Activated CD8-positive, alpha-beta memory T cell treated with anti-CD3 and anti-CD28 coated beads, Interleukin-2, amount 50 U/mL, for 24 hours (primary cell): ENCODE results near the gene JPH4.
"Not testable (repeated sequence)": the region's sequence is repeated elsewhere in the genome, so short reads cannot be mapped to it uniquely, and the experiment has no call there.

ENCODE experiments used
- DNase-seq: peaks from one replicate; pipeline ENCODE4 v3.0.0-alpha.2; 2020; ENCODE audit errors: extremely low read depth

The JPH4 gene

DNA sequence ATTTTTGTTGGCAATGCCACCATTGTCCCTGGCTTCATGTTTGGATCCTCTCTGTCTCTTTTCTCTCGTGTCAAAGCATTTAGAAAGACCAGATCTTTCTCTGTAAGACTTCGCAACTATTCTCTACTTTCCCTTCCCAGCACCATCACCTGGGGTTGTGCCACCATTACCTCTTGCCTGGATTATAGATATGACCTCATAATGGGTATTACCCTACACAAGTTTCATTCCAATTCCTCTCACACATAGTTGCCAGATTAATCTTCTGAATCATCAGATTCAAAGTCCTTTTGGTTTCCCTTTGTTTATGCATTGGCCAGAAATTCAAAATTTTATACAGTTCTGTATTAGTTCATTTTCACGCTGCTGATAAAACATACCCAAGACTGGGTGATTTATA, 30.4 kb upstream of the JPH4 start:
- DNase-seq = no peak

DNA sequence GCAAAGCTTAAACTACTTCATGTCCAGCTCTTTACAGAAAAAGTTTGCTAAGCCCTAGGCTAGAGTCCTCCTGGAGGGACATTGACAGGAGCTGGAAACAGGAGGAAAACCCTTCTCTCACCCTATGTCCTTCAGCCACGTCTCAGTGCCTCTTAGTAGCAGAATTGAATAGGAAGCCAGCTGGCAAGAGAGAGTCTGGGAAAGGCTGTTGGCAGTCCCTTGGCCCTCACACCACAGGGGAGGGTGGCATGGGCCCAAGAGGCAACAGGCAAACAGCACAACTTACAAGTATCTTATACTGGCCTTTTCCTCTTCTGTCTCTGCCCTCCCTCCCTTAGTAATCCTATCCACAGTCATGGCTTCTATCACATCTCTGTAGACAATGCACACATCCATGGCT, 29.9 kb upstream of the JPH4 start:
- DNase-seq = no peak

DNA sequence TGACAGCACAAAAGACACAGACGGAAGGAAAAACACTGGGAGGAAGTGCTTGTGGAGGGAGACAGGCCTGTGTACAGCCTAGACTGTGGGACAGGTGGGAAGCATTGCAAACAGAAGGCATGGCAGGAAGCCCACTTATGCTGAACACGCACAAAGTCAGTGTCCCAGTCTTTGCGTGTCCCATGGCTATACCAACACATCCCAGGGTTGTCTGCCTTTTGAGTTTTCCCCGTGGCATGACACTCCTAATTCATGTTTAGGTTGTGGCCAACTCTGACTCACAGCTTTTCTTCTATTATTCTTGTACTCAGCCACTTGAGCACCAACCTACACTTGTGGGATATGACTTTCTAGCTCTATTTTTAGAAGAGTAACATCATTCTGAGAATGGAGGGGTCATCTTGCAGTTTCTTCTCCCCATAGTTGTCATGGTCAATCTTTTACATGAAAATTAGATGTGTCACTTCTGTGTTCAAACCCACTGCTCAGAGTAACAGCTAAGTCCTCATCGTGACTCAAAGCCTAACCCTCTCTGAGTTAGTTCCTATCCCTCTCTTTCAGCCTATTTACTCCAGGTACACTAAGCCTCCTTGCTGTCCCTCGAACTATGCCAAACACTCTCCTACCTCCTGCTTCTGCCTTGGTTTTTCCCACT, 27.5 kb upstream of the JPH4 start:
- no peak for DNase-seq

DNA sequence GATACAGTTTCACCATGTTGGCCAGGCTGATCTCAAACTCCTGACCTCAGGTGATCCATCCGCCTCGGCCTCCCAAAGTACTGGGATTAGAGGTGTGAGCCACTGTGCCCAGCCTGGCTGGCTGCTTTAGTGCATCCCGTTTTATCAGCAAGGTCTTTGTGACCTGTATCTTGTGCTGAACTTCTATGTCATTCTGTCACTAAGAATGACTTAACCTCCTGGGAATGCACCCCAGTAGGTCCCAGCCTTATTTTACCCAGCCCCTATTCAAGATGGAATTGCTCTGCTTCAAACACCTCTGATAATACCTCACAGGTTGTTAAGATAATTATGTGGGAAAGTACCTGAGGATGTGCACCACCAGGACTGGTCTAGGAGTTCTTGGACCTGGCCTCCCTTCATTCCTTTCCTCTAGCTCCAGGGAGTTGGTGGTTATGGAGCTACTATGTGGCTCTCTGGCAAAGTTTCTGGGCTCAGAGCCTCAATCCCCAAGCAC, 26.1 kb upstream of the JPH4 start:
- no peak for DNase-seq

DNA sequence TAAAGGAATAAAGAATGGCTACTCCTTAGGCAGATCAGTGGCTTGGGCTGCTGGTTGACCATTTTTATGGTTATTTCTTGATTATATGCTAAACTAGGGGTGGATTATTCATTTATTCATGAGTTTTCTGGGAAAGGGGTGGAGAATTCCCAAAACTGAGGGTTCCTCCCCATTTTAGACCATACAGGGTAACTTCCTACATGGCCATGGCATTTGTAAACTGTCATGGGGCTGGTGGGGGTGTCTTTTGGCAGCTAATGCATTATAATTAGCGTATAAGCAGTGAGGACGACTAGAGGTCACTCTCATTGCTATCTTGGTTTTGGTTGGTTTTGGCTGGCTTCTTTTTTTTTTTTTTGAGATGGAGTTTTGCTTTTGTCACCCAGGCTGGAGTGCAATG, 25.6 kb upstream of the JPH4 start:
- no peak for DNase-seq

DNA sequence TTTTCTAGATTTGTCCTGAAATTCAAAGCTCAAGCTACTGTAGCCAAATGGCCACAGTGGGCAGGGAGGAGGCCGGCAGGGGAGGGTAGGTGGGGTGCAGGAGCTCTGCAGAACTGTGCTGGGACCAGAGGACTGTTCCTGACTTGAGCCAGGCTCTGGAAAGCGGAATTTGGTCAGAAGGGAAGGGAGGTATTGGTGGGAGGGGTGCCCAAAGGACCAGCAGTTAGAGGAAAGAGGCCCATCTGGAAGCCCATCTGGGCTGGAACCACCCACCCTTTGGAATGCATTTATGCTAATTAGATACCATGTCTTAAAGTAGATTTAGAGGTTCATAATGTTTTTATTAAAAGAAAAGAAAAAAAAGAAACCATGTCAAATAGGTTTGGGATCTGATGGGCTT, 24.5 kb upstream of the JPH4 start:
- DNase-seq = no peak

DNA sequence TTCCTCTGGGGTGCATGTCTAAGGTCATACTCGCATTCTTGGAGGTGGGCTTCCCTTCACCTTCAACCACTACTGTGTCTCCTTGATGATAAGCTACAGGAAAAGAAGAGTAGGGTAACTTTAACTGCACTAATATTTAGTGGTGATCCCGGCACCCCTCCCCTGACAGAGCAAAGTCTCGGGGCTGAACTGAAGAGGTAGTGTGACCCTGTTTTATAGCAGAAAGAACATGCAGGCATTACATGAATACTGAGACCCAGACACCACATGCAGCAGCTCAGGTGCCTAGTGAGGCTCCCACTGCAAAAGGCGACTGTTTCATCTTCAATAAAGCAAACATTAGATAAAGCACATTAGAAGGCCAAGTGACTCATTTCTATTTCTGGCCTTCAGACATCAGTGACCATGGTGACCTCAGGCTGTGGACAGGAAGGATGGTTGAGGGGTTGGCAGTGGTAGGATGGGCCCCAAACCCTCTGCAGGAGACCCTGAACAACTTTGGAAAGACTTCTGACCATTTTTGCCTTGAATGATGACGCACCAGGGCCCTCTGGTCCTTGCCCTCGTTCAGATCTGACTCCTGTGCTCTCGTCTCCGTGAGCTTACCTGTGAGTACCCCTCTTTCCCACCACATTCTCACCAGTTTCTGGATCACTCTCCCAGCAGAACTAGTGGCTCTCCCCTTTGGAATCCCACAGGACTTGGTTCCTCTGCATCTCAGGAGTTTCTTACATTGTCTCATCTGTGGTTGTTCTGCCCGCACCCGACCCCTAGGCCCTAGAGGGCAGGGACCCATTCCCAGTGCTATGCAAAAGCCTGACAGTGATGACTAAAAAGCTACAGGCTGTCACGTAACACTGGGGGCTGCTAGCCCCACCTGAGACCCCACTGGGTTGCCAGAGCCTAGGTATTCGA, 23.8 kb upstream of the JPH4 start:
- DNase-seq = no peak

DNA sequence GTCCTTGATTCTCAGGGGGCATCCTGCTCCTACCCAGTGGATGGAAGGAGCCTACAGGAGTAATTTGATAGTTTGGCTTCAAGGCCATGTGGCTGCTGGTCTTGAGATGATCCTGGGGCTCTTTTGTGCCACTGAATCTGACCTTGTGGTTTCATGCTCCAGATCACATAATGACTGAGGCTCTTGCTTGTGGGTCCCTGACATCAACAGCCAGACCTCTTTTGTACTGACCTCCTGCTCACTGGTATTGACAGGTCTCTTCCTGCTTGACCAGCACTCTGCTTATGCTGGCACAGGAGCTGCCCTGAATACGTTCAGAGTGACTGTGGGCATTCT, 23.2 kb upstream of the JPH4 start:
- DNase-seq = no peak

DNA sequence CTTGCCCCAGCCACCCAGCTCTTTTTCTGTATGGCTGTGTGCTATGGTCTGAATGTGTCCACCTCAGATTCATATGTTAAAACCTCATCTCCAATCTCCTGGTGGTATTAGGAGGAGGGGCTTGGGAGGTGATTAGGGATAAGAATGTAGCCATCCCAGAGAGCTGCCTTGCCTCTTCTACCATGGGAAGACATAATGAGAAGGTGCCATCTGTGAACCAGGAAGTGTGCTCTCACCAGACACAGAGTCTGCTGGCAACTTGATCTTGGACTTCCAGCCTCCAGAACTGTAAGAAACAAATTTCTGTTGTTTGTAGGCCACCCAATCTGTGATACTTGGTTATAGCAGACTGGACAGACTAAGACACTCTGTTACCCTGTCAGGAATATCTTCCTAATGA, 22.8 kb upstream of the JPH4 start:
- no peak for DNase-seq

DNA sequence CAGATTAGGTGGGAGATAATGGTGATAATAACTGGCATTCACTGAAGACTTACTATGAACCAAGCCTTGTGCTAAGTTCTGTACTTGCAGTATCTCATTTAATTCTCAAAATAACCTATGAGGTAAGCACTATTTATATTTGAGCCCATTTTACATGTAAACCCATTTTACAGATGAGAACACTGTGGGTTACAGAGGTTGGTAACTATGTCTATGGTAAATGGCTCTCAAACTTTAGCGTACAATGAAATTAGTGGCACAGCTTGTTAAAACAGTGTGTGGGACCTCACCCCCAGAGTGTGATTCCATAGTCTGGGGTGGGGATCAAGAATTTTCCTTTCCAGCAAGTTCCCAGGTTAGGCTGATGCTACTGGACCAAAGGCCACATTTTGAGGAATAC, 22.2 kb upstream of the JPH4 start:
- no peak for DNase-seq

DNA sequence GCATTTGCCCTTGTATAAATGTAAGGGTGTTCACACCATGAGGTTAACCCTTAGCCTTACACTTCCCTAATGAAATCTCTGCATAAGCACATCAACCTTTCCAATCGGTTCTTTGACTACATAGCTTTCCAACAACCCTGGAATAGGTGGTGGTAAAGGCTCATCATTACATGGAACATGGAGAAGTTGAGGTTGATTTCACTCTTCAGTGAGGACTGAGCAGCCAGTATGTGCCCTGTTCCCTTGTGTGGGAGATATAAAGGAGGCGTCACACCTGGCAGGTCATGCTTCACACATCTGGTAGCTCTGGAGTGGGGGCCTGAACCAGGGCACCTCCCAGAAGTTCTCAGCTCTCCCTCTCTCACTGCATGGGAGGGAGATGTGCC, 21.7 kb upstream of the JPH4 start:
- DNase-seq = no peak

DNA sequence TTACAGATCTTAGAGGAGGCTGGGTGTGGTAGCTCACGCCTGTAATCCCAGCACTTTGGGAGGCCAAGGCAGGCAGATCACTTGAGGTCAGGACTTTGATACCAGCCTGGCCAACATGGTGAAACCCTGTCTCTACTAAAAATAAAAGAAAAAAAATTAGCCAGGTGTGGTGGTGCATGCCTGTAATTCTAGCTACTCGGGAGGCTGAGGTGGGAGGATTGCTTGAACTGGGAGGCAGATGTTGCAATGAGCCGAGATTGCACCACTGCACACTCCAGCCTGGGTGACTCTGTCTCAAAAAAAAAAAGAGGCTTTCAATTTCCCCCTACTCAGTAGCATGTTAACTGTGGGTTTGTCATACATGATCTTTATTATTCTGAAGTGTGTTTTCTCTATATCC, 15.6 kb upstream of the JPH4 start:
- DNase-seq = not testable (repeated sequence)

DNA sequence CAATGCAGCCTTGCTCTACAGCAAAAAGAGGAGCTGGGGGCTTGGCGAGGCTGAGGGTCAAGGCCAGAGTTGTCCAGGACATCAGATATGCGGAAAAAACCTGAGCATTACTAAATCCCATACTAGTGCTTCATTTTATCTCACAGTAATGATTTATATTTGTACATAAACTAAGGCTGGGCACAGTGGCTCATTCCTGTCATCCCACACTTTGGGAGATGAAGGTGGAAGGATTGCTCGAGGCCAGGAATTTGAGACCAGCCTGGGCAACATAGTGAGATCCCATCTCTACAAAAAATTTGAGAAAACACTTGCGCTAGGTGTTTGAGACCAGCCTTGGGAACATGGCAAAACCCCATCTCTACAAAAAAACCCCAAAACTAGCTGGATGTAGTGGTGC, 11.6 kb upstream of the JPH4 start:
- DNase-seq = no peak

DNA sequence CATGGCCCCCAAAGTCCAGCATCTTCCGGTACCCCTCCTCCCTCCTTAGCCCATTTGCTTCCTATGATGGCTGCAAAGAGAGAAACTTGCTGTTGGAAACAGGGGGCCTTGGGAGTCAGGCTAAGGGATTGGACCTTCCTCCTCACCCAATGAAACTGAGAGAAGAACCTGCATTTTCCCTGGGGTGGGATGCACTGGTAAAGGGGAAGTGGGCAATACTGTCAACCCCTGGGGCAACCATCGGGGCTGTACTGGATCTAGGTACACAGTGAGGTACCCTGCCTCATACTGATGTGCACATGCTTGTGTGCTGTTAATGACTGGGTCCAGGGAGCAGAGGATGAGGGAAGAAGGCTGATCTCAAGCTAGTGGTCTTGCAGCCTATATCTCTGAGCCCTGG, 11.0 kb upstream of the JPH4 start:
- DNase-seq = no peak

DNA sequence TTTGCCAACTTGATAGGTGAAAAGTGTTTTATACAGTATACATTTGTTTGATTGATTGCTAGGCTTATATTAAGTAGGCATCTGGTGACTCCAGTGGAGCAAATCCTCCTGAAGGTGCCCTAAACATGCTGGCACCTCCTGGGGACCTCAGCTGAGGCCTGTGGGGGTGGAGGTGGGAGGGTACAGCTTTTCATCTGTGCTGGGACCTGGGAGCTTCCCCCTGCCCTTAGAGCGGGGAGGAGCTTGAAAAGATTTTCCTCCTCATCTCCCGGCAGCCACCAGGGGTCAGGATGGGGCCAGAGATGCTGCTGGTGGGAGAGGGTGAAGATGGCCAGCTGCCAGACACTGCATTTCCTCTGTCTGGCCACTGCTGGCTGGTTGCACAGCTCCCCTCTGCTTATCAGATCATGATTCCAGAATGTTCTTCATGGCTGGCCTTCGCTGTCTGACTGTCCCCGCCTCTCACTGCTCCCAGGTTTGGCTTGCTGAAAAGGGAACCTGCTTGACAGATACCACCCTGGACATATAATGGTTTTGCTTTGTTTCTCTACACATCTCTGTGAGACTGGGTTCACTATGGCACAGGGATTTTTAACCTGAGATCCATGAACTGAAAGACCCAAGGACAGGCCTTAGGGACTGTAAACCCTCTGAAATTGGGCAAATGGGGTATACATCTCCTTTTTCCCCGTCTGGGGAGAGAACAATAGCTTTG, 10.5 kb upstream of the JPH4 start:
- DNase-seq = peak; percentile 55

DNA sequence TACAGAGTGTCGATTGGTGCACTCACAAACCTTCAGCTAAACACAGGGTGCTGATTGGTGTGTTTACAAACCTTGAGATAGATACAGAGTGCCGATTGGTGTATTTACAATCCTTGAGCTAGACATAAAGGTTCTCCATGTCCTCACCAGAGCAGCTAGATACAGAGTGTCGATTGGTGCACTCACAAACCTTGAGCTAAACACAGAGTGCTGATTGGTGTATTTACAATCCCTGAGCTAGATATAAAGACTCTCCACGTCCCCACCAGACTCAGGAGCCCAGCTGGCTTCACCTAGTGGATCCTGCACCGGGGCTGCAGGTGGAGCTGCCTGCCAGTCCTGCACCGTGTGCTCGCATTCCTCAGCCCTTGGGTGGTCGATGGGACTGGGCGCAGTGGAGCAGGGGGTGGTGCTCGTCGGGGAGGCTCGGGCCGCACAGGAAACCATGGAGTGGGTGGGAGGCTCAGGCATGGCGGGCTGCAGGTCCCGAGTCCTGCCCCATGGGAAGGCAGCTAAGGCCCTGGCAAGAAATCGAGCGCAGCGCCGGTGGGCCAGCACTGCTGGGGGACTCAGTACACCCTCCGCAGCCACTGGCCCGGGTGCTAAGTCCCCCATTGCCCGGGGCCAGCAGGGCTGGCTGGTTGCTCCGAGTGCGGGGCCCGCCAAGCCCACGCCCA, 6.1 kb upstream of the JPH4 start:
- DNase-seq = not testable (repeated sequence)

DNA sequence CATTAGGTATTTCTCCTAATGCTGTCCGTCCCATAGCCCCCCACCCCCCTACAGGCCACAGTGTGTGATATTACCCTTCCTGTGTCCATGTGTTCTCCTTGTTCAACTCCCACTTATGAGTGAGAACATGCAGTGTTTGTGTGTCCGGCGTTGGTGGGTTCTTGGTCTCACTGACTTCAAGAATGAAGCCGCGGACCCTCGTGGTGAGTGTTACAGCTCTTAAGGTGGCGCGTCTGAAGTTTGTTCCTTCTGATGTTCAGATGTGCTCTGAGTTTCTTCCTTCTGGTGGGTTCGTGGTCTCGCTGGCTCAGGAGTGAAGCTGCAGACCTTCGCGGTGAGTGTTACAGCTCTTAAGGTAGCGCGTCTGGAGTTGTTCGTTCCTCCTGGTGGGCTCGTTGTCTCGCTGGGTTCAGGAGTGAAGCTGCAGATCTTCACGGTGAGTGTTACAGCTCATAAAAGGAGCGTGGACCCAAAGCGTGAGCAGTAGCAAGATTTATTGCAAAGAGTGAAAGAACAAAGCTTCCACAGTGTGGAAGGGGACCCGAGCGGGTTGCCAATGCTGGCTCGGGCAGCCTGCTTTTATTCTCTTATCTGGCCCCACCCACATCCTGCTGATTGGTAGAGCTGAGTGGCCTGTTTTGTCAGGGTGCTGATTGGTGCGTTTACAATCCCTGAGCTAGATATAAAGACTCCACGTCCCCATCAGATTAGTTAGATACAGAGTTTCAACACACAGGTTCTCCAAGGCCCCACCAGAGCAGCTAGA, 5.4 kb upstream of the JPH4 start:
- not testable (repeated sequence) for DNase-seq

DNA sequence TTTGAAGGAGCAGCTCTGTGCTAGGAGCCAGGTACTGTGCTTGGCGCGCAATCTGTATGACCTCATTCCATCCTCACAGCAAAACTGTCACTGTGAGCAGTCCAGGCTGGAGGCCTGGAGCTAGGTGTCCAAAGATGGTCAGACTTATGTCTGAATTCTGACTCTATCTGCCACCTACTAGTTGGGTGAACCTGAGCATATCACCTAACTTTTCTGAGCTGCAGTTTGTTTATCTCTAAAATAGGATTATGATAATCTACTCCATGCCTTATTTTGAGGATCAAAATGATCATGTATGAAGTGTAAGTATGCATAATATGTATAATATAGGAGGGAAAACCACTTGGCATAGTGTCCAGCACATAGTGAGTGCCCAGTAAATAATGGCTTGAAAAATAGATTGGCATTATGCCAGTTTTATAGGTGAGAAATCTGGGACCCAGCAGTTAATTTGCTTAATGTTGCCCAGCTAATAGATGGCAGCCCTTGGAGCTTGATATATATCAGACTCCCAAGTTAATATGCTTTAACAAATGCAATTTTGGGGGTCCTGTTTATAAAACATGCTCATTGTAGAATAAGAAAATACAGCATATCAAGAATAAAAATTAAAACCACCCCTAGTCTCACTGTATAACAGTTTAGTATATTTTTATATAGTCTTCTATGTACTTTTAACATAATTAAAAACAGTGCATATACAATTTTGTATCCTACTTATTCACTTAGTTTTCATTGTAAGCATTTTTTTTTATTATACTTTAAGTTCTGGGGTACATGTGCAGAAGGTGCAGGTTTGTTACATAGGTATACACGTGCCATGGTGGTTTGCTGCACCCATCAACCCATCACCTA, 4.5 kb upstream of the JPH4 start:
- DNase-seq = no peak

DNA sequence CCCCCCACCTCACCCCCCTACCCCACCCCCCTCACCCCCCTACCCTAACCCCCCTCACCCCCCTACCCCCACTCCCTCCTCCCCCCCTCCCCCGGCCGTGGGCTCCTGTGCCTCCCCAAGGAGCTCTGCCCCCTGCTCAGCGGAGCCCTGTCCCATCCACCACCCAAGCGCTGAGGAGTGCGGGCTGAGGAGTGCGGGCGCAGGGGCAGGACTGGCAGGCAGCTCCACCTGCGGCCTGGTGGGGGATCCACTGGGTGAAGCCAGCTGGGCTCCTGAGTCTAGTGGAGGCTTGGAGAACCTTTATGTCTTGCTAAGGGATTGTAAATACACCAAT, 2.3 kb upstream of the JPH4 start:
- no peak for DNase-seq

DNA sequence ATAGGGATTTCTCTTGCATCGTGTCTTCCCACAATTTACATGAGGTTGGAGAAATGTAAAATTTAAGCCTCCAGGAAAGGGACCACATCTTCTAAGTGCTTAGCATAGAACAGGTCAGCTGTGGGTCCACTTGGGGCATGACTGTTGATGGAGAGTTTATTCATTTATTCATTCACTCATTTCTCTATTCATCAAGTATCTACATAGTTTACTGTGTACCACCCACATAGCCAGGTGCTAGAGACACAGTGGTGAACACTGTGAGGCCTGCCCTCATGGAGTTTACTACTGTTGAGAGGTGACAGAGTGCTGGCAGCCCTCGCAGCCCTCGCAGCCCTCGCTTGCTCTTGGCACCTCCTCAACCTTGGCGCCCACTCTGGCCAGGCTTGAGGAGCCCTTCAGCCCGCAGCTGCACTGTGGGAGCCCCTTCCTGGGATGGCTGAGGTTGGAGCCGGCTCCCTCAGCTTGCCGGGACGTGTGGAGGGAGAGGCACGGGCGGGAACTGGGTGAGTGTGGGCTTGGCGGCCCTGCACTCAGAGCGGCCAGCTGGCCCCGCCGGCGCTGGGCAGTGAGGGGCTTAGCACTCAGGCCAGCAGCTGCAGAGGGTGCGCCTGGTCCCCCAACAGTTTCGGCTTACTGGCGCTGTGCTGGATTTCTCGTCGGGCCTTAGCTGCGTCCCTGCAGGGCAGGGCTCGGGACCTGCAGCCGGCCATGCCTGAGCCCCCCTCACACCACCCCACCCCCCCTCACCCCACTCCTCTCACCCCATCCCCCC, 1.7 kb upstream of the JPH4 start:
- no peak for DNase-seq
